A673 (cell line): ENCODE measurements around the gene KLRB1.

ENCODE experiments used
- EZH2 ChIP-seq: fragments of 200-600 bp; sonication (generic); IDR thresholded peaks from 2 replicates; pipeline ENCODE4 v1.6.1; 2017; ENCODE audit warnings: borderline replicate concordance, low read depth, mild to moderate bottlenecking, mixed read lengths, antibody characterized with exemption, low read length; ENCODE audit not compliant: poor library complexity, severe bottlenecking
- TF ChIP-seq, protein P1 (sequence below): fragments of 300-800, 200-600 bp; sonication (generic); conservative IDR thresholded peaks from 2 replicates; pipeline ENCODE4 v1.5.1; 2017; ENCODE audit warnings: low read depth, mild to moderate bottlenecking, antibody characterized with exemption, low read length, moderate library complexity, mixed read lengths

GRCh38 chr12:9626821-9627220, 19.1 kb upstream of the KLRB1 start:
- TF ChIP-seq, protein P1, sequence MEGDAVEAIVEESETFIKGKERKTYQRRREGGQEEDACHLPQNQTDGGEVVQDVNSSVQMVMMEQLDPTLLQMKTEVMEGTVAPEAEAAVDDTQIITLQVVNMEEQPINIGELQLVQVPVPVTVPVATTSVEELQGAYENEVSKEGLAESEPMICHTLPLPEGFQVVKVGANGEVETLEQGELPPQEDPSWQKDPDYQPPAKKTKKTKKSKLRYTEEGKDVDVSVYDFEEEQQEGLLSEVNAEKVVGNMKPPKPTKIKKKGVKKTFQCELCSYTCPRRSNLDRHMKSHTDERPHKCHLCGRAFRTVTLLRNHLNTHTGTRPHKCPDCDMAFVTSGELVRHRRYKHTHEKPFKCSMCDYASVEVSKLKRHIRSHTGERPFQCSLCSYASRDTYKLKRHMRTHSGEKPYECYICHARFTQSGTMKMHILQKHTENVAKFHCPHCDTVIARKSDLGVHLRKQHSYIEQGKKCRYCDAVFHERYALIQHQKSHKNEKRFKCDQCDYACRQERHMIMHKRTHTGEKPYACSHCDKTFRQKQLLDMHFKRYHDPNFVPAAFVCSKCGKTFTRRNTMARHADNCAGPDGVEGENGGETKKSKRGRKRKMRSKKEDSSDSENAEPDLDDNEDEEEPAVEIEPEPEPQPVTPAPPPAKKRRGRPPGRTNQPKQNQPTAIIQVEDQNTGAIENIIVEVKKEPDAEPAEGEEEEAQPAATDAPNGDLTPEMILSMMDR, result no peak
- no peak for TF ChIP-seq EZH2
